Measurements from ENCODE around the gene HAGHL. TPM values are rescaled to one million over a fixed set of nuclear protein-coding genes. Genes with fewer than 3 reads are reported as not detected.
"Not testable (repeated sequence)": the region's sequence is repeated elsewhere in the genome, so short reads cannot be mapped to it uniquely, and the experiment has no call there.

HAGHL gene
- total RNA-seq, 2 experiments from 2014 or later, result 28.8 to 32.6 TPM

GRCh38 chr16:689175-689897 is 37.6 kb upstream of the HAGHL start:
- TF ChIP-seq, protein P1, sequence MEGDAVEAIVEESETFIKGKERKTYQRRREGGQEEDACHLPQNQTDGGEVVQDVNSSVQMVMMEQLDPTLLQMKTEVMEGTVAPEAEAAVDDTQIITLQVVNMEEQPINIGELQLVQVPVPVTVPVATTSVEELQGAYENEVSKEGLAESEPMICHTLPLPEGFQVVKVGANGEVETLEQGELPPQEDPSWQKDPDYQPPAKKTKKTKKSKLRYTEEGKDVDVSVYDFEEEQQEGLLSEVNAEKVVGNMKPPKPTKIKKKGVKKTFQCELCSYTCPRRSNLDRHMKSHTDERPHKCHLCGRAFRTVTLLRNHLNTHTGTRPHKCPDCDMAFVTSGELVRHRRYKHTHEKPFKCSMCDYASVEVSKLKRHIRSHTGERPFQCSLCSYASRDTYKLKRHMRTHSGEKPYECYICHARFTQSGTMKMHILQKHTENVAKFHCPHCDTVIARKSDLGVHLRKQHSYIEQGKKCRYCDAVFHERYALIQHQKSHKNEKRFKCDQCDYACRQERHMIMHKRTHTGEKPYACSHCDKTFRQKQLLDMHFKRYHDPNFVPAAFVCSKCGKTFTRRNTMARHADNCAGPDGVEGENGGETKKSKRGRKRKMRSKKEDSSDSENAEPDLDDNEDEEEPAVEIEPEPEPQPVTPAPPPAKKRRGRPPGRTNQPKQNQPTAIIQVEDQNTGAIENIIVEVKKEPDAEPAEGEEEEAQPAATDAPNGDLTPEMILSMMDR (IDR thresholded peaks at IDR 0.05), result no peak
- no peak for DNase-seq
- Mint-ChIP-seq H3K27ac (peak overlapping the region; percentile 81), H3K4me1 (ENCODE audit: low read depth) (peaks cover 35% of the 10 kb centered on the region), H3K36me3 (ENCODE audit: low read depth) (peaks cover 6% of the 10 kb centered on the region), H3K9me3 (no peaks in the 10 kb centered on the region), H3K27me3 (no peaks in the 10 kb centered on the region), H3K4me3 (peak overlapping the region; percentile 86)
- ChIA-PET CTCF (interaction anchor here (1.0 to 1.2 kb wide), 4 partner anchors 21 to 96 kb away, joined by 3 read pairs; partner anchors contain the start of gene RHOT2), POLR2A (interaction anchor here (0.9 to 3.3 kb wide), 9 partner anchors 8 to 98 kb away, joined by 3 to 16 read pairs (median 5); partner anchors contain the start of genes RHBDL1 and STUB1)
- no peak for ATAC-seq
- intact Hi-C loops (cut with micrococcal nuclease), result no loop called here

- Mint-ChIP-seq H3K27ac (peak overlapping the region; percentile 81), H3K4me1 (ENCODE audit: low read depth) (peaks cover 30% of the 10 kb centered on the region), H3K4me3 (peak overlapping the region; percentile 86)
- POLR2A ChIA-PET; H3K27me3 Mint-ChIP-seq; CTCF ChIA-PET; intact Hi-C loops (cut with micrococcal nuclease); H3K36me3 Mint-ChIP-seq (ENCODE audit: low read depth); H3K9me3 Mint-ChIP-seq; DNase-seq; ATAC-seq: not testable (repeated sequence)
Measured at GRCh38 chr16:691242-691641, 35.7 kb upstream of the HAGHL start.

DNA sequence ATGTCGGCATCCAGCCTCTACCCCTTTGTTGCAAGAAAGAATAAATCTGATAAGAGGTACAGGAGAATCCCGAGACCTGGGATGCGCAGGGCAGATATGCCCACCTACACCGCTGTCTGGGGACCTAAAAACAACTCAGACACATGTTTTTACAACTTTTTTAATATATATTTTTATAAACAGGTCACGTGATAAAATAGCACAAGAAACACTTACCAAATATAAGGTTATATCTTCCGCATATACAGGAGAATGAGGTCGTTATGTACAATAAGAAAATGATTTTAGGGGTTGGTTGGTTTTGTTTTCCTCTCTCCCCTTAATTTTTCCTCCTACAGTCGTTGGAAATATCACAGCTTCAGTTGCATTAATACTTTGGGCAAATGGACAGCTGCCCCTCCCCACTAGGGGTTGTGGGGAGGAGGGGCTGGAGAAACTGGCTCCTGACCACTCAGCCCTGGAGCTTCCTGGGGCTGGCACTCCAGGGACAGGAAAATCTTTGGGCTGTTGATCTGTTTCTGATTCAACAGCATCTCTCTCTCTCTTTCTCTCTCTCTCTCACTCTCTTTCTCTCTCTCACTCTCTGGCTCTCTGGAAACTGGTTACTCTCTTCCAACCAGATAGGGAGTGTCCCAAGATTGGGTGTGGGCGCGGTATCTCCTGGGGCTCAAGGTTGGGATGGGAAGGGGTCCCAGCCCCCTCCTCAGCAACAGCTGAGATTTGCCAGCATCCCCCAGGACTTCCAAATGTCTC is 34.4 kb upstream of the HAGHL start:
- peaks cover 31% of the 10 kb centered on the region for H3K4me1 Mint-ChIP-seq (ENCODE audit: low read depth)
- H3K27me3 Mint-ChIP-seq, result peaks cover 4% of the 10 kb centered on the region
- ATAC-seq, result no peak
- TF ChIP-seq, protein P1 (IDR thresholded peaks at IDR 0.05), result no peak
- no peaks in the 10 kb centered on the region for H3K9me3 Mint-ChIP-seq
- intact Hi-C loops (cut with micrococcal nuclease), result no loop called here
- ChIA-PET CTCF (interaction anchor here (1.0 kb wide), 1 partner anchor 20 kb away, joined by 3 read pairs; no protein-coding TSS in a partner anchor), POLR2A (interaction anchor here (0.8 to 1.5 kb wide), 4 partner anchors 8 to 33 kb away, joined by 3 to 5 read pairs (median 4); partner anchors contain the start of genes CCDC78 and JMJD8)
- H3K27ac Mint-ChIP-seq, result no peak overlapping the region
- H3K36me3 Mint-ChIP-seq (ENCODE audit: low read depth), result no peaks in the 10 kb centered on the region
- no peak for DNase-seq
- H3K4me3 Mint-ChIP-seq, result no peak overlapping the region

GRCh38 chr16:693364-693763 is 33.5 kb upstream of the HAGHL start:
- H3K36me3 Mint-ChIP-seq (ENCODE audit: low read depth), result no peaks in the 10 kb centered on the region
- TF ChIP-seq, protein P1 (IDR thresholded peaks at IDR 0.05), result no peak
- ChIA-PET CTCF (interaction anchor here (1.0 kb wide), 1 partner anchor 19 kb away, joined by 3 read pairs; no protein-coding TSS in a partner anchor), POLR2A (interaction anchor here (0.8 to 1.5 kb wide), 3 partner anchors 9 to 33 kb away, joined by 3 to 5 read pairs (median 4); partner anchors contain the start of genes CCDC78 and JMJD8)
- H3K4me1 Mint-ChIP-seq (ENCODE audit: low read depth), result peaks cover 31% of the 10 kb centered on the region
- no peak for ATAC-seq
- H3K9me3 Mint-ChIP-seq, result no peaks in the 10 kb centered on the region
- DNase-seq, result no peak
- no peak overlapping the region for H3K27ac Mint-ChIP-seq
- H3K27me3 Mint-ChIP-seq, result peaks cover 4% of the 10 kb centered on the region
- H3K4me3 Mint-ChIP-seq, result peak overlapping the region; percentile 24
- intact Hi-C loops (cut with micrococcal nuclease), result no loop called here

- Mint-ChIP-seq H3K4me3 (peak overlapping the region; percentile 24), H3K36me3 (ENCODE audit: low read depth) (no peaks in the 10 kb centered on the region), H3K27ac (no peak overlapping the region), H3K4me1 (ENCODE audit: low read depth) (peaks cover 28% of the 10 kb centered on the region), H3K27me3 (peaks cover 4% of the 10 kb centered on the region), H3K9me3 (no peaks in the 10 kb centered on the region)
- ChIA-PET POLR2A (interaction anchor here (0.8 to 1.5 kb wide), 3 partner anchors 9 to 32 kb away, joined by 3 to 5 read pairs (median 4); partner anchors contain the start of genes CCDC78 and JMJD8), CTCF (no interaction called here)
- no peak for DNase-seq
- ATAC-seq, result no peak
- TF ChIP-seq, protein P1 (IDR thresholded peaks at IDR 0.05), result no peak
- intact Hi-C loops (cut with micrococcal nuclease), result no loop called here
Measured at GRCh38 chr16:693766-694165, 33.1 kb upstream of the HAGHL start.

Data from activated CD8-positive, alpha-beta T cell treated with anti-CD3 and anti-CD28 coated beads for 36 hours (primary cell).